ENCODE measurements around the gene LHX6. TPM values are rescaled to one million over a fixed set of nuclear protein-coding genes. Genes with fewer than 3 reads are reported as not detected.

The LHX6 gene
- total and polyA plus RNA-seq, 2 of the 4 experiments (the other 2 are of a cell fraction): under 0.01 to 0.05 TPM

DNA sequence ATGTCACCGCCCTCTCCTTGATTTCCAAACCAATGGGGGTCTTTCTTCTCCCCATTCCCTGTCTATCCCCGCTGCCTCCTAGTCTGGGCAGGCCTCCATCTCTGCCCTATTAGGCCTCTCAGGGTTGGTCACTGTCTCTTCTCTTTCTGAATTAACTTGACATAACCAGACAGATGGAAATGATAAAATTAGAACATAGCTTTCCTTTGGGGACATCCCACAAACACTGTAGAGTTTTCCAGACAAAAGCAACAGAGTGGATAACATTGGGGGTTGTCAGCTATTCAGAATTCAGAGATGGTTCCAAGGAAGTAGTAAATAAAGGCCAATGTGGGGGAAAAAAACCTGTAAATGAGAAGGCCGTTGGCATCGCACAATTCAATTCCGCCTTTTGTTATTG, 24.7 kb downstream of the LHX6 start:
- in situ Hi-C loops (cut with MboI; ENCODE audit: low sequenced_read_pairs): no loop called here
- Histone ChIP-seq H3K14ac (replicated peaks; ENCODE audit: low read depth, low read length) (no peak overlapping the region), H2BK15ac (ENCODE audit: low read depth, low read length) (no peak overlapping the region), H2AK5ac (ENCODE audit: low read depth, low read length) (no peak overlapping the region), H3K36me3 (ENCODE audit: control insufficient read depth, insufficient read depth, low read length) (no peaks in the 10 kb centered on the region), H2BK5ac (ENCODE audit: low read depth, low read length, poor library complexity, severe bottlenecking) (no peak overlapping the region), H3K79me1 (ENCODE audit: low read depth in 1 of 2, low read length in 2 of 2) (no peaks in the 10 kb centered on the region), H3K23ac (ENCODE audit: low read depth, low read length) (no peak overlapping the region), H3K9me3 (ENCODE audit: control insufficient read depth, insufficient read depth, low read length) (no peaks in the 10 kb centered on the region), H3K4me3 (ENCODE audit: insufficient read depth, low read depth, low read length) (no peak overlapping the region), H3K18ac (ENCODE audit: low read depth, low read length) (no peak overlapping the region), H4K5ac (ENCODE audit: low read depth, low read length) (no peak overlapping the region), H3K4me2 (ENCODE audit: low read depth, low read length) (no peak overlapping the region), H4K91ac (ENCODE audit: insufficient read depth, low read depth, low read length) (no peak overlapping the region), H4K8ac (ENCODE audit: low read depth in 2 of 2, low read length in 2 of 2) (no peak overlapping the region), H3K9ac (ENCODE audit: low read depth, low read length) (no peak overlapping the region), H3K4me1 (ENCODE audit: control insufficient read depth, insufficient read depth, low read length) (peaks cover 8% of the 10 kb centered on the region; the same call in 1 of the 2 replicates), H3K27me3 (ENCODE audit: control insufficient read depth, insufficient read depth, low read length) (peaks cover 9% of the 10 kb centered on the region; the same call in 1 of the 2 replicates), H2AK9ac (replicated peaks; ENCODE audit: low read depth, low read length, poor library complexity) (no peak overlapping the region), H4K20me1 (ENCODE audit: insufficient read depth, low read length) (peaks cover 4% of the 10 kb centered on the region; the same call in 1 of the 2 replicates), H2BK20ac (ENCODE audit: low read depth, low read length) (no peak overlapping the region), H3K56ac (ENCODE audit: extremely low read depth, insufficient read depth, low read length) (no peak overlapping the region), H3K9me1 (ENCODE audit: insufficient read depth, low read length) (no peaks in the 10 kb centered on the region; the same call in 1 of the 2 replicates), H2AFZ (replicated peaks; ENCODE audit: low read length, poor library complexity) (no peak overlapping the region), H2BK120ac (ENCODE audit: low read depth, low read length) (no peak overlapping the region), H3K4ac (ENCODE audit: low read depth, low read length) (no peak overlapping the region), H3K27ac (ENCODE audit: insufficient read depth, low read length) (no peak overlapping the region)
- intact Hi-C loops (cut with micrococcal nuclease): no loop called here
- ATAC-seq (ENCODE audit: low read depth): no peak
- no peak for DNase-seq
- BruUV-seq (replicated peaks): no TSS peak
- ChIA-PET POLR2A (ENCODE audit: unreplicated experiment) (no interaction called here), CTCF (no interaction called here)
- WGBS, 2 experiments (ENCODE audit: extremely low coverage in 2 of 2, insufficient read length in 1 of 2): 90% methylated on average over 3 of the region's 5 CpGs; no CpG with 5 or more reads in 1 of the 2 experiments
- dilution Hi-C loops (cut with HindIII; ENCODE audit: low sequenced_read_pairs, unreplicated experiment): no loop called here
- TF ChIP-seq MAFK (IDR thresholded peaks at IDR 0.05; ENCODE audit: low read depth, low read length) (no peak), RFX5 (IDR thresholded peaks at IDR 0.05; ENCODE audit: low read depth, low read length) (no peak), RCOR1 (IDR thresholded peaks at IDR 0.05; ENCODE audit: insufficient replicate concordance, low read length) (no peak), SMC3 (IDR thresholded peaks at IDR 0.05; ENCODE audit: low read depth, low read length) (no peak), FOS (IDR thresholded peaks at IDR 0.05; ENCODE audit: low read depth, low read length) (no peak), POLR2A (IDR thresholded peaks at IDR 0.05; ENCODE audit: low read depth, low read length) (no peak), BHLHE40 (IDR thresholded peaks at IDR 0.05; ENCODE audit: low read depth, low read length) (no peak)
- TF ChIP-seq, protein P1, sequence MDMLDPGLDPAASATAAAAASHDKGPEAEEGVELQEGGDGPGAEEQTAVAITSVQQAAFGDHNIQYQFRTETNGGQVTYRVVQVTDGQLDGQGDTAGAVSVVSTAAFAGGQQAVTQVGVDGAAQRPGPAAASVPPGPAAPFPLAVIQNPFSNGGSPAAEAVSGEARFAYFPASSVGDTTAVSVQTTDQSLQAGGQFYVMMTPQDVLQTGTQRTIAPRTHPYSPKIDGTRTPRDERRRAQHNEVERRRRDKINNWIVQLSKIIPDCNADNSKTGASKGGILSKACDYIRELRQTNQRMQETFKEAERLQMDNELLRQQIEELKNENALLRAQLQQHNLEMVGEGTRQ (IDR thresholded peaks at IDR 0.05; ENCODE audit: low read depth, low read length): no peak
